ENCODE data around the gene TMEM245.
"Not testable (repeated sequence)": the region's sequence is repeated elsewhere in the genome, so short reads cannot be mapped to it uniquely, and the experiment has no call there.

The TMEM245 gene

DNA sequence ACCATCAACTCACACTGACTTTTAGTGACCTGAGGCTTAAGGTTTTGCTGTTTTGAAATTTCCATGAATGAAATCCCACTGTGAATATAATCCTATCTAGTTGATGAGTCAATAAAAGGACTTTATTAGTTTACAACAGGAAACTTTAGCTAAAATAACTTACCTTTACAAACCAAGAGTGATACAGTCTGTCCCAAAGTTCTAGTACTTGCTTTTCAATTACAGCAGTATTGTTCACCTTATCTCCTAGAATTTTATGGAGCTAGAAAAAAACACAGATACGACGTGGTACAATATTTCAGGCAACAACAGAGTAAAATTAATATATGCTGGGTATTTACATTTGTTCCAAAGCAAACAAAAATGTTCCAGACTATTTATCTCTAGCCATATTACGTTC lies 59.6 kb downstream of the TMEM245 start:
- DNase-seq, result no peak

DNA sequence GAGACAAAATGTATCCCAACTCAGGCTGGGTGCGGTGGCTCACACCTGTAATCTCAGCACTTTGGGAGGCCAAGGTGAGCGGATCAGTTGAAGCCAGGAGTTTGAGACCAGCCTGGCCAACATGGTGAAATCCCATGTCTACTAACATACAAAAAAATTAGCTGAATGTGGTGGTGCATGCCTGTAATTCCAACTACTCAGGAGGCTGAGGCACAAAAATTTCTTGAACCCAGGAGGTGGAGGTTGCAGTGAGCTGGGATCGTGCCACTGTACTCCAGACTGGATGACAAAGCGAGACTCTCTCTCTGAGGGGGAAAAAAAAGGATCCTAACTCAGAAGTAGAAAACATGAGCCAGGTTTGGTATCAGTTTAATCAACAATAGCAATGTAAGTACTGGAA lies 66.6 kb downstream of the TMEM245 start:
- DNase-seq, result not testable (repeated sequence)

DNA sequence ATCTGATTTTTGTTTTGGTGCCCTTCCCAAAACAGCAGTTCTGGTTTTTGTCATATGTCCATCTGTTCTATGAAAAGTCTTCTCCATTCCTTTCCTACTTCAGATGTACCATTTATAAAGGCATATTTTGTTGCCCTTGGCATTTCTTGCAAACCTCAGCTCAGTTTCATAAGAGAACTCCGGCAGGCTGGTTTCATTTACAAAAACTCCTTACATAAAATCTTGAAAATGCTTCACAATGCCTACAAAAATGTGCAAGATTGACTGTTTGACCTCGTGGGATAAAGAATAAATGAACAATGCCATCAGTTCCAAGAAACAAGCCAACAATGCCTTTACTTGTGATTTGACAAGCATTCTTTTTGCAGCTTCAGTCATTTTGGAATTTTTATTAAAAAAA lies 67.3 kb downstream of the TMEM245 start:
- DNase-seq, result no peak

DNA sequence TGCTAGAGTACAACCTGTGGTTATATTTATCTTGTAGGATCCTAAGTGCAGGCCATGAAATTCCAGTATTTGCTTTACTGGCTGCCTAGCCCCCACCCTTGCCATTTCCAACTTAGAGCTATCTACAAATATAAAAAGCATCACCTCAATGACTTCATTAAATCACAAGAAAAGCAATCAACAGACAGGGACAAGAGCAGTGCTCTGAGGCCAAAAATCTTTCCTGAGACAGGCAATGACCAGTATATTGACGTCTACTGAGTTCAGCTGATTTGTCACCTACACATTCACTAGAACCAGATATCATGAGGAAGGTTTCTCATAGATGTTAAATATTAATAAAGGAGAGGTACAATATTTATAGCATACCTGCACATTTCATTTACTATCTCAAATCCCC lies 68.0 kb downstream of the TMEM245 start:
- no peak for DNase-seq

DNA sequence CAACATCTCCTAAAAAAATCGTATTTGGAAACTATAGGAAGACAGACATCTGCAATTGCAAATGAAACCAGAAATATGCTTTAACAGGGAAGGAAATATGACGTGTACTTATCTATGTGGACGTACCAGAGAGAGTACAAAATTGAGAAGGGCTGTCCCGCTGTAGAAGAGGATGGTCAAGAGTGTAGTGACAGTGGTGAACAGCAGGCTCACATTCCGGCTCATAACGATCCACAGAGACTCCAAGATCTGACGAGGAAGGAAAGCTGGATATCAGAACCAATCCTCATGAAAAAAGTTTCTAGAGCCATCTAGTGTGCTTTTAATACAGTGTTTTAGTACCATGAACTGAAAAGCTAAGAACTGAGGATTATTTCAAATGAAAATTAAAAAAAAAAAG lies 69.3 kb downstream of the TMEM245 start:
- no peak for DNase-seq

DNA sequence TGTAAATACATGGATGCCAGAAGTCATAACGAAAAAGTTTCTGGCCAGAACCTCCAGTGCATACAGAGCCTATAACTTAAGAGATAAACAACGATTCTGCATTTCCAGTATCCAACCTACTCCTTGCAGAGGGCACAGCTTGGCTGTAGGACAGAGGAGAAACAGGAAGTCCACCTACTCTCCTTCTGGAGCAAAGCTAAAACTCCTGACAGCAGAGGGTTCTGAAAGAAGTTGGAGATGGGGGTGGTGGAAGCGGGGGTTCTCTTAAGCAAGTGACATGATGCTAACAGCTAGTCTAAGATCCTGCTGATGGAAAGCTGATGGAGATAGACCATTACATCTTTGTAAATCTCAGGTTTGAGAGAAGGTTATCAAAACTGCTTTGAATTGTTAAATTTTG lies 70.9 kb downstream of the TMEM245 start:
- DNase-seq, result no peak

DNA sequence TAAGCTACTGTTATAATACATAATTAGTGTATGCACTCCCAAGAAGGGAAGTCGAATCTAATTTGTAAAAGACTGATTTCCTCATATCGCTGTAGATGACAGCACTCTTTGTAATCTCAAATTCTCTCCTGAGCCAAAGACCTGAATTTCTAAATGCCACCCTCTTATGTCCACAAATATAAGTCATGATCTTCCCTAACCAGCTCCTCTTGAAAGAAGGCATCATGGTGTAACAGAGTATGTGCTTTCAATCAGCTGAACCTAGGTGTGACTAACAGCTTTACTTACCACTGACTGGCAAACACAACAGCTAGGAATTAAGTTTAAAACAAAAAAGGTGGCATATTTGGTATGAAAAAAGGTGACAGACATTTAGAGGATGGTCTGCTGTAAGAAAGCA lies 72.5 kb downstream of the TMEM245 start:
- DNase-seq, result no peak

DNA sequence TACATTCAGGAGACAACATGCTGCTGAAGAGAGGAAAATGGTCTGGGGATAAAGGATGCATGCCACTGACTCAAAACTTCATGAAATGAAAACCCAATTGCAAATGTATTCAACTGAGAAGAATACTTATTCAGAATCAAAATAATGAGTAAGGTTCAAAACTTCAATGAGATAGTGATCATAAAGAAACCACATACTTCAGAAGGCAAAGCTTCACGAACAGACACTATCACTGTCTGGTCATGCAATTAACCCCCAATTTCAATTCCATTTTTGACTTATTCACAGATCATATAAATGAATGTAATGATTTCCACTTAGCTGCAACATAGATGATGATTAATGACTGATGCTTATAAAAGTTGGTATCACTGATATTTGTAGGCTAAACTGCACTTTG lies 73.4 kb downstream of the TMEM245 start:
- no peak for DNase-seq

DNA sequence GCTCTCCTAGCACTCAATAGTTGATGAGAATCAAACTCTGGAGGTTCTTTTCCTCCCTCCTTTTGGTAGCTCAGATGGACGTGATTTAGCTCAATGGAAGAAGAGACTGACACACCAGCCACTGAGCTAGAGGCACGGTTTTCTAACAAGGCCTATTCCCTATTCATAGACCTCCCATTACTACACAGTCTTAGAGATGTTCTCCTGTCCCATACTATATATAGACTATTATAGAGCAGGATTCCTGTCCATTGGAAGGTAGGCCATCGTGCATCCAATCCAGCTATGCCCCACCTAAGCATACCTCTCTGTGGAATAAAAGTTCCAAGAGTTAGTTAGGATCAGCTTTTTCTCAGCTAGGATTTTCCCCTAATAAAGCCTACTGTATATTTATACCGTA lies 76.2 kb downstream of the TMEM245 start:
- no peak for DNase-seq

DNA sequence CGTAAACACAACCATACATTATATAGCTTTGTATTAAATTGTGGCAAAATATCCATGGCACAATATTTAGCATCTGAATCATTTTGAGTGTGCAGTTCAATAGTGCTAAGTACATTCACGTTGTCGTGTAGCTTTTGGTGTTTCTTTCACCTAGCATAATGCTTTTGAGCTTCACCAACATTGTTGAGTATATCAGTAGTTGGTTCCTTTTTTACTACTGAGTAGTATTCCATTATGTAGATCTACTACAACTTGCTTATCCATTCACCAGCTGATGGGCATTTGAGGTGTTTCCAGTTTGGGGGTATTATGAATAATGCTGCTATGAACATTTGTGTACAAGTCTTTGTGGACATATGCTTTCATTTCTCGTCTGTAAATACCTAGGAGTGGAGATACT lies 79.2 kb downstream of the TMEM245 start:
- no peak for DNase-seq

DNA sequence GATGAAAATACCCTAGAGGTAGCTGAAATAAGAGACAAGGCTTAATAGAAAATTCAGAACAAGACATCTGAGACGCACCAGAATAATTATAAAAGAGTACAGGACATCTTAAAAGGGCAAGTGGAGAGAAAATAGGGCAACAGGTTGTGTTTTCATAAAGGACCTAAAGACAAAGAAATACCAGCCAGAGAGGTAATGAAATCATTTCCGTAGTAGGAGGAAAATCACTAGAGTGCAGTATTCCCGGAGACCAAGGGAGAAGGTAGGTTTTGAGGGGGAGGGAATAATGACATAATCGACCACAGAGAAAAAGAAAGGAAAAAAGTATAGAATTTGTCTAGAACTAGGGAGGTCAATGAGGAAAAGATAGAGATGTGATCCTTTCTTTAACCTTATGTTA lies 80.2 kb downstream of the TMEM245 start:
- DNase-seq, result no peak

DNA sequence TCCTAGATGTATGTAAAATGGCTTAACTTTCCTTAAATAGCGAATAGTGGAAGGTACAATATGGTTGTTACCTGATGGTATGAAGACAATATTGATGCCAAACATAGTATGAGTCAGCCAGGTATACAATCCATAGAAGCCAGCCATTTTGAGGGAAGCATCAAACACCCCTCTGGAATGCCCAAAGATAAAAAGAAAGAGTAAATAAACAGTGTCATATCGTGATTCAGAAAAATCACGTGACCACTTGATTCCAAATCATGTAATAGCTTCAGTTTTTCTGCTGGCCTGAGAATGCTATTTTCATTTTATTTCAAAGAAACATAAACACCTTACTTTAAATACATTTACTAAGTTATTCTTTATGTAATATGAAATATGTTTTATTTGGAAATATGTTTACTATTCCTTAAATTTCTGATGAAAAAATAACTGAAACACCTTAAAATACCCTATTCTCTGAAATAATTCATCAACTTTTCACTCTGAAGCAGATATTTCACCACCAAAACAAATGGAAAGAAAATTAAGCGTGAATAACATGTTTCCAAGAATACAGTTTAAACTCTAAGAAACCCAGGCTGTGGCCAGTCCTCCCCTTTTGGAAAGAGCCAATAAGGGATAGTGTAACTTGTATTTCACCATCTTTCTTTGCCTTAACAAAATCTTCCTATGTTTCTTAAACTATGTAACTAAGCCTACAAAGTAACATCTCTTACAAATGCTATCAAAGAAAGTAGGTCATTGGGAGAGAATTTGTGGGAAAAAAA lies 81.6 kb downstream of the TMEM245 start:
- no peak for DNase-seq

DNA sequence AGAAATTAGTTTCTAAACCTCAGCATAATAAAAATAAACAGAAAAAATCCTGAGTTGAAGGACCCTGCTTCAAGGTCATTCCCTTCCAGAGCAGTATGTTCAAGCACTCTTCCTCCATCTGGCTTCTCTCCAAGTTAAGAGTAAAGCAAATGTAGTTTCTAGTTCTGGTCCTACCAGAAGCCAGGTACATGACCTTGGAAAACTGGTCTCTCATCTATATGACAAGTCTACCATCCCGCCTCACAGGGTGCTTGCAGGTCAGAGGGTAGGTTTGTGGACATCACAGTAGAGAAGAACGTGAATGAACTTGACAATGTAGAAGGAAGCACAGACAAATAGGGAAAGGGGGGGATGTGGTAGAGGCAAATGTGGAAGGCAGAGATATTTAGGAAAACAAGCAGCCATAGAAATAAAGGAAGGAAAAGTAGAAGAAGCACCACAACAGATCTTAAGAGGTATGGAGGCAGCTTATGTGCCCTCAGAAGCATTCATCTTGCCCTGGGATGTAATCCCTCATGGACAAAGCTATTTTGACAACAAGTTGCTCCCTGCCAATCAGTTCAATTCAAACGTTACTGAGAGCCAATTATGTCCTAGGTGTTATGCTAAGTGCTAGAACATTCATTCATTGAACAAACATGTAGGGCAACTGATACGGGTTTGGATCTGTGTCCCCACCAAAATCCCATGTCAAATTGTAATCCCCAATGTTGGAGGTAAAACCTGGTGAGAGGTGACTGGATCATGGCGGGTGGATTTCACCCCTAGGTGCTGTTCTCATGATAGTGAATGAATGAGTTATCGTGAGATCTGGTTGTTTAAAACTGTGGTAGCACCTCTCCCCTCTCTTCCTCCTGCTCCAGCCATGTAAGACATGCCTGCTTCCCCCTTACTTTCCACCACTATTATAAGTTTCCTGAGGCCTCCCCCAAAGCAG lies 82.7 kb downstream of the TMEM245 start:
- no peak for DNase-seq

DNA sequence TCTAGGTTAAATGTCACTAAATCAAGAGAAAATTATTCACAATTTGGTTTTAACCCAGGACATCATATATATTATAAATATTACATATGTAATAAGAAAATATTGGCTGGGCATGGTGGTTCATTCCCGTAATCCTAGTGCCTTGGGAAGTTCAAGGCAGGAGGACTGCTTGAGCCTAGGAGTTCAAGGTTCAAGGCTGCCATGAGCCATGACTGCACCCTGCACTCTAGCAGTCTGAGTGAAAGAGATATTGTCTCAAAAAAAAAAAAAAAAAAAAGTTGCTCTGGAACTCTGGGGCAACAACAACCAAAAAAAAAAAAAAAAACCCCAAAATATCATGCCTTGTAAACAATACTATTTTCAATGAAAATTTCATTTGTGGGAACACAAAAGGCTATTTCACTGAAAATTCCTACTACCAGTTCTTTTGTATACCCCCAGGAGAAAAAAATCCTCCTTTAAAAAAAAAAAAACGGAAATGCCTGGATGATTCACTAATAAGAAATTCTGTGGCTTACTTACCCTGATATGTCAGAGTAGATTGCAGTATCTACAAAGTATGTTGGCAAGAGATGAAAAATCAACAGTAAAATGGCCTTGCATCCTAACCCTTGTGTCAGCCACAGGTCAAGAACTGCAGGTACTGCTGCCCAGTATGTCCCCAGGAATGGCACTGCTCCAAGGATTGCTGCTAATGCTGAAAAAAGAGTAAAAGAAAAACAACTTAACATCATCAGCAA lies 83.9 kb downstream of the TMEM245 start:
- no peak for DNase-seq

DNA sequence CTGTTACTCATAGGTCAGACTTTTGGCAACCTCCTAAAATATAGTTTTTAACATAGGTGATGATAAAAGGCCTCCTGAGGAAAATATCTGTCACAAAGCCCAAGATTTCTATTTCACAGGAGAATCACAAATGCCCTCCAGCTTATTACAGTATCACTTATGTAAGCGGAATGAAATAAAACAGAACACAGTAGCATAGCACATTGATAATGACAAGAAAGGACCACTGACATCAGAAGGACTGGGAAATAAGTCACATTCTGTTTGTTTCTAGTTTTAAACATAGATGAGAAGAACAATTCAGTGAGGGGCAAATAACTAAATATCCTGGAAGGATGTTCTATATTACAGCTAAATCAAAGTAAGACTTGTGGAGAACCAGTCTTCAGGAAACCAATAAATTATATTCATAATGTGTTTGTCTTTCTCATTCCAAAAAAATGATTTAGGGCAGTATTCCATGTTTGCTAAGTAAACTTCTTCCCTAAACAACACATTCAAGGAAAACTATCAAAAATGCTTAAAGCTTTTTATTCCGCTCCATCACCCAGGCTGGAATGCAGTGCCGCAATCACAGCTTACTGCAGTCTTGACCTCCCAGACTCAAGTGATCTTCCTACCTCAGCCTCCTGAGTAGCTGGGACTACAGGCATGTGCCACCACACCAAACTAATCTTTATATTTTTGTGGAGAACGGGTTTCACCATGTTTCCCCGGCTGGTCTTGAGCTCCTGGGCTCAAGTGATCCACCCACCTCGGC lies 85.6 kb downstream of the TMEM245 start:
- DNase-seq, result no peak

DNA sequence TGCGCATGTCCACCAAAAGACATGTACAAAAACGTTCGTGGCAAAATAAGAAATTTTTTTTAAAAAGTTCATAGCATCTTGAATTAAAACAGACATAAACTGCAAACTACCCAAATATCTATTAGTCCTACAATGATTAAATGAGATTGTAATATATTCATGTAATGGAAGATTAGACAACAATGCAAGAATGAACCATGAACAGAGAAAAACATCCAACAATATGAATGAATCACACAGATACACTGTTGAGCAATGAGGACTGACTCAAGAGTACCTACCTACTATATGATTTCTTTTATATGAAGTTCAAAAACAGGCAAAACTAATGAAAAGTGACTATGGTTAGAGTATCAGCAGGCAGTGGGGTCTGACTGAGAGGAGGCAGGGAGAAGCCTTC lies 88.5 kb downstream of the TMEM245 start:
- no peak for DNase-seq

DNA sequence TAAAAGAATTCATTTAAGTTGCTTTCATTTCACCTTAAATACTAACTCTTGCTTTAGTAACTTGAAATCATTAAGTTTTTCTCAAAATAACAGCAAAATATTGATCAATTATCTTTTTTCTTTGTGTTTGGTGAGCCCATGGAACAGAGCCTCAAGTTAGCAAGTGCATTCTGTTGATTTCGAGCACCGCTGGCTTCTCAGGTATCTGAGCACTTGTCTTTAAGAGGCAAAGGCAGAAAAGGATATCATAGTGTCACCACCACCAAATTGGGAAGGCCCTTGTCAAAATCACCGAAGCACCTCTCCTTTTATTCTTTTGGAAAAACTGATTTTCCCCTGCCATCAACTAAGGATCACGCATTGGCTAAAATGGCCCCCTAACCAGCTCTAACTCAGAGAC lies 89.3 kb downstream of the TMEM245 start:
- no peak for DNase-seq

DNA sequence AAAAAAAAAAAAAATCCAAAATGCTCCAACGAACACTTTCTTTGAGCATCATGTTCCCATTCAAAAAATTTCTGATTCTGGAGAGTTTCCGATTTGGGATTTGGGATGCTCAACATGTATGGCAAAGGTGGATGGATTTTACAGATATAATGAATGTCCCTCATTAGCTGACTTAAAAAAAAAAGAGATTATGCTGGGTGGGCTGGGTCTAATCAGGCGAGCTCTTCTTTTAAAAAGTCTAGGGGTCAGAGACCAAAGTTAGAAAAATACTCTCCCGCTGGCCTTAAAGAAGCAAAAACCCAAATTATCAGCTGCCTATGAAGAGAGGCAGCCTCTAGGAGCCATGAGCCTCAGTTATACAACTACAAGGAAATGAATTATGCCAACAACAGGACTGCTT lies 91.3 kb downstream of the TMEM245 start:
- DNase-seq, result no peak

DNA sequence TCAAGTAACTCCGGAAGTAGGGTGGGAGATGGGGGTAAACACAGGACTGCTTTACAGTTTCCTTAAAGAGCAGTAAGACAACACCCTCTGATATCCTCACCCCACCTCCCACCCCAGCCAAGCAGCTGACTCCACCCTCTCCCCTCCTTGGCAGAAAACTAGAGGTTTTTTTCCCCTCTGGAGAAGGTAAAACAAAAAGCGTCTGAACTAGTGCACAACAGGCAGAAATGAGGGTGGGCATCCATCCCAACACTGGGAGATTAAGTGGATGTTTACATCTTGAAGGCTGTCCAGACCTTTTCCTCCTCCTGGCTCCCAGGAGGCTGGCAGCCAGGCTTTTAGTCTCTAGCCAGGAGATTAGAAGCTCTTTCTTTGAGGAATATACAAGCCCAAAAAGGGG lies 92.6 kb downstream of the TMEM245 start:
- no peak for DNase-seq

DNA sequence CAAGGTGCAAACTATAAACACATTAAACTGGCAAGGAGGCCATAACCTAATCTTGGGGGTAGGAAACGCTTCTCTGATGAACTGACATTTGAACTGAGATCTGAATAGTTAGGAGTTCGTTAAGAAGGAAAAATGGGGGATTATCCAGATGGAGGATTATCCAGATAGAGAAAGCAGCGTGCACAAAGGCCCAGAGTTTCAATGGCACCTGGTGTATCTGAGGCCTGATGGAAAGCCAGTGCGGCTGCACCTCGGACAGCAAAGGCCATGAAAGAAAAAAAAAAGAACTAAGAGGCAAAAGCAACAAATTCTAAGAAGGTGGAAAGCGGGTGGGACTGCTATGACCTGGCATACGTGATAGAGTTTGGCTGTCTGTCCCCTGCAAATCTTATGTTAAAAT lies 93.4 kb downstream of the TMEM245 start:
- DNase-seq, result no peak

DNA sequence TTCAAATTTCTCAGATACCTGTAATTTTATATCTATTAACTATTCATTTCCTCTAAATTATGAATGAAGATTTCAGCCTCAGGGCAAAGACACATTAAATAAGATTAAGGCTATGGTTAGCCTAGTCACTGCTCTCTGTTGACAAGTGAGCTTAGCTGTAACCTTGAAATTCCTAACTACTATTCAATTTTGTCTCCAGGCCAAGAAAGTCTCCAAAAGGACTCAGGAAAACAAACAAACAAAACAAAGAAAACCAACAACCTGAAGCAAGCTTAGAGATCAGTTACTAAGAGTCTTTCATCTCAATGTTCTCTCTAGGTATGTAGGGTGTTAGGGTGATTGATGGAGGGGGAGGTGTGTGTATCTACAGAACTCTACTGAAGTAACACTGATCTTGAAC lies 96.9 kb downstream of the TMEM245 start:
- no peak for DNase-seq

DNA sequence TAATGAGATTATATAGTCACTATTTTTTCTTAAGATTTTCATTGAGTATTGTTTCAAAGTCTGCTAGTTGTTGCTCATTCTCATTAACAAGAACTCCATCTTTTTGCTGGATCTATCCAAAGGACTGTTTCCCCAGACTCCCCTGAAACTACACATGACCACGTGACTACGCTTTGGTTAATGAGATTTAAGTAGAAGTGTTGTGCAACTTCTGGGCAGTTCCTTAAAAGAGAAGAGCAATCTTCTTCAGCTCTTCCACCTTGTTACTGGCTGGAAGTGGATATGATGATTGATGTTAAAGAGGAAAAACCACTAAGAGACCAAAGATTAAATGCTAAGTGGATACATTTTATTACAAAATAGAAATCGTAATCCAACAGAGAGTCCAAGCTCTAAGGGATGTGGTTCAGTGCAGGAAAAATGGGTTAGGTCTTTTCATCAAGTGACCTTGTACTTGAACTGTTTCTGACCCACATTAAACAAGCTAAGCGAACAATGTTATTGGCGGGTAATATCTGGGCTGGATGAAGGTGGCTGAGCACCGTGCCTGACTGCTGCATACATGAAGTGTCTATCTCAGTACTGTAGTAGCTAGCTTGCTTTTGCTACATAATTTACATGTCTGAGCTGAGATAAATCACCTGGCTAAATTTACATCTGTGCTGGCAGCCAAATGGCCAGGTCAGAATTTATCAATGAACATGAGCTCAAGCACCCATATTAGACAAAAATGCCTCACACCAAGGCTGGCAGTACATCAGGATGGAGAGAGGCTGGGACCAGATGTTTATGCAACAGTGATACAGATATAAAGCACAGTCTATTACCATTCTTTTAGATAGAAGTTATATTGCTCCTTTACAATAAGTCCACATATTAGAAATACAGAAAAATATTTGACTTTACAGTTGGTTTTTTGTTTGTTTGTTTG lies 98.9 kb downstream of the TMEM245 start:
- DNase-seq, result no peak
